ENCODE measurements around the gene INTS12. TPM values are rescaled to one million over a fixed set of nuclear protein-coding genes. Genes with fewer than 3 reads are reported as not detected.

INTS12 gene
- polyA plus RNA-seq, 1 donor, result 31.8 TPM

Other genes with a start within 250 kb of the INTS12 start
- gene PPA2, start 234.6 kb downstream of the INTS12 start, polyA plus RNA-seq (ENCODE audit: insufficient read length), result 51.4 TPM
- 0.86 TPM for gene ARHGEF38, start 156.1 kb downstream of the INTS12 start, polyA plus RNA-seq (ENCODE audit: insufficient read length)
- gene GSTCD, start 95 bp upstream of the INTS12 start, polyA plus RNA-seq (ENCODE audit: insufficient read length), result 8.0 TPM
- 151 TPM for gene NPNT, start 186.8 kb upstream of the INTS12 start, polyA plus RNA-seq (ENCODE audit: insufficient read length)

All from forelimb muscle (tissue), 1 donor.